ENCODE measurements around the gene ACP6.

Gene ACP6

DNA sequence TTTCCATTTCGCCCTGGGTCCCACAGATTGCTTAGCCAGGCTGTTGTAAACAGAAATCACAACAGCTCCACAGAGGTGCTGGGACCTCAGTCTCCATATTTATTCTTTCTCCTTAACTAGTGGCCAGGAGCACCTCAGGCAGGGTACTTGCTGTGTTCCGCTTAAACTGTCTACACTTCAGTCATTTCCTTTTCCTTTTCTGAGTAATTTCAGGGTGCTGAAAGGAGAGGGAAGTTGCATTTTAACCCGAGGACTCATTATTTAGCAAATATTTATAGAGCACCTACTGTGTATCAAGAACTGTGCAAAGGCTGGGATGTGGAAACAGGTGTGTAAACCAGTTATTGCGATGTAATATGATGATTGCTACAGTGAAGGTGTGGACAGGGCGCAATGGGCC is 41.9 kb downstream of the ACP6 start:
- TF ChIP-seq, protein P1, sequence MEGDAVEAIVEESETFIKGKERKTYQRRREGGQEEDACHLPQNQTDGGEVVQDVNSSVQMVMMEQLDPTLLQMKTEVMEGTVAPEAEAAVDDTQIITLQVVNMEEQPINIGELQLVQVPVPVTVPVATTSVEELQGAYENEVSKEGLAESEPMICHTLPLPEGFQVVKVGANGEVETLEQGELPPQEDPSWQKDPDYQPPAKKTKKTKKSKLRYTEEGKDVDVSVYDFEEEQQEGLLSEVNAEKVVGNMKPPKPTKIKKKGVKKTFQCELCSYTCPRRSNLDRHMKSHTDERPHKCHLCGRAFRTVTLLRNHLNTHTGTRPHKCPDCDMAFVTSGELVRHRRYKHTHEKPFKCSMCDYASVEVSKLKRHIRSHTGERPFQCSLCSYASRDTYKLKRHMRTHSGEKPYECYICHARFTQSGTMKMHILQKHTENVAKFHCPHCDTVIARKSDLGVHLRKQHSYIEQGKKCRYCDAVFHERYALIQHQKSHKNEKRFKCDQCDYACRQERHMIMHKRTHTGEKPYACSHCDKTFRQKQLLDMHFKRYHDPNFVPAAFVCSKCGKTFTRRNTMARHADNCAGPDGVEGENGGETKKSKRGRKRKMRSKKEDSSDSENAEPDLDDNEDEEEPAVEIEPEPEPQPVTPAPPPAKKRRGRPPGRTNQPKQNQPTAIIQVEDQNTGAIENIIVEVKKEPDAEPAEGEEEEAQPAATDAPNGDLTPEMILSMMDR (IDR thresholded peaks at IDR 0.05) = no peak
- no peak overlapping the region for H3K27ac ChIP-seq
- no peak for DNase-seq (ENCODE audit: low spot score)
- no peak overlapping the region for H3K4me3 ChIP-seq

DNA sequence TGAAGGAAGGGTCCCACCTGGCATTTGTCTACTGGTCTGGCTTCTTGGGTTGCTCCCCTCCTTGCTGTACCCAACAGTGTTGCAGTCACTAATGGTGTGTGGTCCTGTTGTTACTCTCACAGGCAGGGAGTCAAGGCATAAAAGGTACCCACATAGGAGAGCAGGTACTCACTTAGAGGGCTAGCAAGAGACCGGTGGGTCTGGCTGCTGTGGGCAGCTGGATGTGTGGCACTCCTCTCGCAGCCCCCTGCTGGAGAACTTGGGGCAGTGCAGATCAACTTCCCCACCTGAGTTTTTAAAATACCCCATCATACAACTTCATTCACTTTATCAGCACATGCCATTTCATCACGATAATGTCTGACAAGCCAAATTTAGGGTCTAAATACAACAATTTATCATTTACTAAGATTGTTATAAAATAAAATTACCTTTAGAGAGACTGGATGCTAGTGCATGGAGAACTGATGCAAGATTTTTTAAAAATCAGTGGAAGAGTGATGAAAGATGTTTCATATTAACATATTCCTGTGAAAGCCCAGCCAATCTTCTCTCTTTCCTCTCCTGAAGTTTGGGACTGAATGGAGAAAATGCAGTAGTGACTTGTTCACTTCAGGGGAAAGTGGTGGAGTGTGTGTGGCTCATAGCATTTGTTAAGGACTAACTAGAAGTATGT is 42.8 kb downstream of the ACP6 start:
- Histone ChIP-seq H3K27ac (no peak overlapping the region), H3K4me3 (no peak overlapping the region)
- no peak for DNase-seq (ENCODE audit: low spot score)
- TF ChIP-seq, protein P1 (IDR thresholded peaks at IDR 0.05) = peak; percentile 64

DNA sequence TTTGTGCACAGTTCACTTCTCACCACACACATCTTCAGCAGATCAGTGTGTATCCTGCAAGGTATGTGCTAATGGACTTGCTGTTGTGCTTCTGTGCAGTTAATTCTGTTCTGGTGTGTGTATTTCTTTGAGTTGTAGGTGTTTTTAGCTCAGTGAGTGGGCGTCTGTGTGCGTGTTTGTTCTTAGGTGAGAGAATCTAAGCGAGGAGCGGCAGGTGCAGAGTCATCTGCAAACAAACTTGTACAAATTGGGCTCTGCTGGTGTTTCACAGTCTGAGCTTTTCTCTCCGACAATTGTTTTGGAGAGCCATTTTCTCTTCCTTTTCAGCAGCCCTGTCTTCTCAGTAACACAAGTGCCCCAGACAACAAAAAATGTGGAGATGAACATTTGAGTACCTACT is 43.6 kb downstream of the ACP6 start:
- TF ChIP-seq, protein P1 (IDR thresholded peaks at IDR 0.05) = no peak
- DNase-seq (ENCODE audit: low spot score) = no peak
- H3K4me3 ChIP-seq = no peak overlapping the region
- H3K27ac ChIP-seq = no peak overlapping the region

DNA sequence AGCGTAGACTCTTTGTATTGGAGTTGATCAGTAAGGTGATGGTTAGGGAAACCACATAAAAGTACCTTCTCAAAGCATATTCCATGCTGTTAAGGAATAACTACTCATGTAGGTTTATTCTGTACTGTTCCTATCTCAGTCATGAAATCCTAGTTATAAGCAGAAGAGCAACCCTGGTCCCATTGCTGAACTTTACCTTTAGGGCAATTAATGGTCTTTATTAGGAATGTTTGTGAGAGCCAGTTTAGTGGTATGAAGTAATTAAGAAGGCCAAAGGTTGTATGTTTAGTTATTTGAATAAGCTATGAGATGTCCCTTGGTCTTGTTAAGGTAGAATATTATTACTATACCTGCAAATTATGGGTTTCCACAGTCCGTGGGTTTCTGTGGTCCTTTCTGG is 44.0 kb downstream of the ACP6 start:
- H3K27ac ChIP-seq = no peak overlapping the region
- no peak overlapping the region for H3K4me3 ChIP-seq
- DNase-seq (ENCODE audit: low spot score) = no peak
- TF ChIP-seq, protein P1 (IDR thresholded peaks at IDR 0.05) = no peak

DNA sequence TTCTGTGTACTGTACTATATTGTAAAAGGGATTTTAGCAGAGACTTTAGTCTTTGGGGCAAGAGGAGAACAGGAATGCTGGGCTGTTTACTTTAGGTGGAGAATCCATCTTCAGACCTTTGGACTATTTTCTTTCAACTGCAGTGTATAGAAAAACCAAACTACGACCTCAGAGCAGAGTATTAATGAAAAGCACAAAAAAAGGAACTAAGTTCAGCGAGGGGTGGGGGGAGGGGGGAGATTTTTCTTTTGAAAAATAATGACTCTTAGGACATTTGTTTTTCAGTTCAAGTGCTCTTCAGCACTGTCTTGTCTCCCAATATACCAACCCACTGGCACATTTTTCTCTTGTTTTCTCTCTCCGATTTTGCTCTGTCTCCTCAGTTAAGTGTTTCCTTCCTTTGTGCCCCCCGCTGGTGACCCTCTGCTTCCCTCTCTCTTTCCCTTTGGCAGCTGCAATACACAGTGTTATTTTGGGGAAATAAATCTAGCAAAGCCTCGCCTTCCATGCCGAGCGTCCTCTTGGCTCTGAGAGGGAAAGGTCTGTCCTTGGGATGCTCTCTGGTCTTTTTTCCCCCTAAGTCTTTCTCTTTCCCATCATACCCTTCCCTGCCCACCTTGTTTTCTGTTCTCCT is 44.8 kb downstream of the ACP6 start:
- TF ChIP-seq, protein P1 (IDR thresholded peaks at IDR 0.05) = no peak
- H3K4me3 ChIP-seq = no peak overlapping the region
- no peak overlapping the region for H3K27ac ChIP-seq
- no peak for DNase-seq (ENCODE audit: low spot score)

DNA sequence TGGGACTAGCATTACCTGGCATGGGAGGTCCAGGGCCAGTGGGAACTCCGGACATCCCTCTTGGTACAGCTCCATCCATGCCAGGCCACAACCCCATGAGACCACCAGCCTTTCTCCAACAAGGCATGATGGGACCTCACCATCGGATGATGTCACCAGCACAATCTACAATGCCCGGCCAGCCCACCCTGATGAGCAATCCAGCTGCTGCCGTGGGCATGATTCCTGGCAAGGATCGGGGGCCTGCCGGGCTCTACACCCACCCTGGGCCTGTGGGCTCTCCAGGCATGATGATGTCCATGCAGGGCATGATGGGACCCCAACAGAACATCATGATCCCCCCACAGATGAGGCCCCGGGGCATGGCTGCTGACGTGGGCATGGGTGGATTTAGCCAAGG is 45.8 kb downstream of the ACP6 start:
- no peak for DNase-seq (ENCODE audit: low spot score)
- Histone ChIP-seq H3K27ac (no peak overlapping the region), H3K4me3 (no peak overlapping the region)
- TF ChIP-seq, protein P1 (IDR thresholded peaks at IDR 0.05) = no peak

DNA sequence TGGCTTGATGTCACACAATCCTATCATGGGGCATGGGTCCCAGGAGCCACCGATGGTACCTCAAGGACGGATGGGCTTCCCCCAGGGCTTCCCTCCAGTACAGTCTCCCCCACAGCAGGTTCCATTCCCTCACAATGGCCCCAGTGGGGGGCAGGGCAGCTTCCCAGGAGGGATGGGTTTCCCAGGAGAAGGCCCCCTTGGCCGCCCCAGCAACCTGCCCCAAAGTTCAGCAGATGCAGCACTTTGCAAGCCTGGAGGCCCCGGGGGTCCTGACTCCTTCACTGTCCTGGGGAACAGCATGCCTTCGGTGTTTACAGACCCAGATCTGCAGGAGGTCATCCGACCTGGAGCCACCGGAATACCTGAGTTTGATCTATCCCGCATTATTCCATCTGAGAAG is 46.3 kb downstream of the ACP6 start:
- TF ChIP-seq, protein P1 (IDR thresholded peaks at IDR 0.05) = no peak
- Histone ChIP-seq H3K27ac (no peak overlapping the region), H3K4me3 (no peak overlapping the region)
- DNase-seq (ENCODE audit: low spot score) = no peak

Data from coronary artery (tissue), 2 donors.